K562 (cell line): Measurements from ENCODE around the gene KRT76. TPM values are rescaled to one million over a fixed set of nuclear protein-coding genes. Genes with fewer than 3 reads are reported as not detected.

Experiments used
- ATAC-seq: fragments of 200-7000 bp; cut with Tn5 transposase; 3 replicates; pipeline ENCODE4 v1.9.1; 2020; ENCODE audit warnings: moderate library complexity
- BruUV-seq: library from RNA; stranded (reverse); fragments of 400-500 nt; replicated peaks from 2 replicates; lab custom pipeline; 2021; lab: Mats Ljungman, UMichigan
- CTCF ChIA-PET: fragments of 300-600 bp; formaldehyde crosslinking; extraction: SDS; loops from one replicate; lab custom pipeline; 2021; ENCODE audit warnings: low intra/inter-chr PET ratio; lab: Yijun Ruan, JAX
- POLR2A ChIA-PET: fragments of 300-600, 350-650 bp; sonication (Branson Sonifier 250); formaldehyde crosslinking; extraction: SDS; loops from one replicate; lab custom pipeline; 2021; ENCODE audit warnings: antibody characterized with exemption, inconsistent platforms; lab: Yijun Ruan, JAX
- DNase-seq, 4 experiments: peaks; one replicate each; pipeline versions ENCODE4 v3.0.0 to v3.0.0-alpha.2; 2011 to 2018; ENCODE audit warnings: low spot score in 3 of 4, mixed read lengths in 3 of 4; ENCODE audit errors: extremely low read depth in 1 of 4
- FAIRE-seq: peaks from 2 replicates; lab custom pipeline; 2011; peaks lifted over from hg19 to GRCh38; lab: Jason Lieb, UNC
- H2AFZ ChIP-seq: 2 replicates; pipeline ENCODE4 v1.6.0; 2011; ENCODE audit warnings: low read depth, low read length, control low read depth, inconsistent platforms
- H3K27ac ChIP-seq: fragments of 200-600 bp; 3 replicates; pipeline ENCODE4 v1.8.0; 2011; ENCODE audit warnings: low read depth, mild to moderate bottlenecking, control low read depth, inconsistent platforms, low read length, moderate library complexity, mixed read lengths; ENCODE audit errors: extremely low read depth
- H3K27me3 ChIP-seq, 2 experiments: fragments of 300-600 bp in 1 of 2; 2 replicates in 1 of 2; 3 replicates in 1 of 2; pipeline versions ENCODE4 v1.6.0 to v1.8.0; 2011; ENCODE audit warnings: inconsistent platforms in 2 of 2, low read length in 2 of 2, mild to moderate bottlenecking in 1 of 2, mixed read lengths in 1 of 2, moderate library complexity in 1 of 2; ENCODE audit not compliant: control insufficient read depth in 2 of 2, insufficient read depth in 2 of 2
- H3K36me3 ChIP-seq: fragments of 300-600 bp; 3 replicates; pipeline ENCODE4 v1.8.0; 2011; ENCODE audit warnings: mild to moderate bottlenecking, low read length, inconsistent platforms; ENCODE audit not compliant: control insufficient read depth, insufficient read depth
- H3K4me1 ChIP-seq, 2 experiments: fragments of 200-600 bp in 1 of 2; replicated peaks in 1 of 2; 2 replicates in 1 of 2; 3 replicates in 1 of 2; pipeline versions ENCODE4 v1.5.1 to v1.8.0; 2011; ENCODE audit warnings: inconsistent platforms in 2 of 2, low read length in 2 of 2, mild to moderate bottlenecking in 1 of 2, mixed read lengths in 1 of 2, moderate library complexity in 1 of 2; ENCODE audit not compliant: control insufficient read depth in 2 of 2, insufficient read depth in 2 of 2
- H3K4me2 ChIP-seq: 2 replicates; pipeline ENCODE4 v1.6.1; 2011; ENCODE audit warnings: low read length, control low read depth, inconsistent platforms, mixed read lengths; ENCODE audit not compliant: insufficient read depth
- H3K4me3 ChIP-seq: fragments of 200-600 bp; sonication (generic), shearing (Covaris generic); 2 replicates; pipeline ENCODE4 v1.5.1; 2016; ENCODE audit warnings: control low read depth, inconsistent platforms
- H3K79me2 ChIP-seq: fragments of 200-600 bp; 3 replicates; pipeline ENCODE4 v1.8.0; 2011; ENCODE audit warnings: low read length, inconsistent platforms; ENCODE audit not compliant: control insufficient read depth, insufficient read depth
- H3K9ac ChIP-seq, 2 experiments: 2 replicates each; pipeline versions ENCODE4 v1.6.0 to v1.6.1; 2011; ENCODE audit warnings: low read depth in 2 of 2, low read length in 2 of 2, control low read depth in 1 of 2, inconsistent platforms in 1 of 2, mild to moderate bottlenecking in 1 of 2, mixed read lengths in 1 of 2; ENCODE audit not compliant: insufficient read depth in 1 of 2
- H3K9me1 ChIP-seq: one replicate; pipeline ENCODE4 v1.6.0; 2011; ENCODE audit warnings: inconsistent platforms, mild to moderate bottlenecking, low read length, moderate library complexity; ENCODE audit not compliant: control insufficient read depth, insufficient read depth
- H3K9me3 ChIP-seq: replicated peaks from 2 replicates; pipeline ENCODE4 v1.5.1; 2011; ENCODE audit warnings: low read depth, low read length, inconsistent platforms; ENCODE audit not compliant: control insufficient read depth, insufficient read depth
- H4K20me1 ChIP-seq: replicated peaks from 2 replicates; pipeline ENCODE4 v1.6.1; 2011; ENCODE audit warnings: low read length, inconsistent platforms, mixed read lengths; ENCODE audit not compliant: control insufficient read depth, insufficient read depth
- ARID3A ChIP-seq: IDR thresholded peaks from 2 replicates; pipeline ENCODE4 v1.6.1; 2012; ENCODE audit warnings: low read depth, low read length, improper control_type of control experiment, borderline replicate concordance
- FOXM1 ChIP-seq, 2 experiments: fragments of 450-650 bp in 1 of 2; sonication (generic) in 1 of 2; formaldehyde crosslinking in 1 of 2; IDR thresholded peaks; 2 replicates each; pipeline versions ENCODE4 v1.6.1 to v1.9.0; 2017 to 2022; ENCODE audit warnings: low read depth in 2 of 2, mild to moderate bottlenecking in 2 of 2, missing genetic modification reagents in 1 of 2, moderate library complexity in 1 of 2
- HDAC1 ChIP-seq, 2 experiments: fragments of 450-650 bp; IDR thresholded peaks; 2 replicates each; pipeline ENCODE4 v1.6.1; 2016 to 2017; ENCODE audit warnings: inconsistent platforms in 1 of 2, mild to moderate bottlenecking in 1 of 2, moderate library complexity in 1 of 2
- MCM2 ChIP-seq: fragments of 450-650 bp; IDR thresholded peaks from 2 replicates; pipeline ENCODE4 v1.6.1; 2017; ENCODE audit warnings: low read depth, mild to moderate bottlenecking
- NUFIP1 ChIP-seq: fragments of 450-650 bp; IDR thresholded peaks from 2 replicates; pipeline ENCODE4 v1.6.1; 2018; ENCODE audit not compliant: partially characterized antibody
- REST ChIP-seq, 2 experiments: fragments of 450-650 bp; formaldehyde crosslinking in 1 of 2; IDR thresholded peaks; 2 replicates each; pipeline versions ENCODE4 v1.4.0 to v1.6.1; 2014 to 2020; ENCODE audit warnings: mild to moderate bottlenecking in 2 of 2, borderline replicate concordance in 1 of 2, low read depth in 1 of 2
- SRSF3 ChIP-seq: fragments of 200-400 bp; formaldehyde crosslinking; IDR thresholded peaks from 2 replicates; pipeline ENCODE4 v1.6.1; 2016; ENCODE audit warnings: mild to moderate bottlenecking, low read length, moderate library complexity; ENCODE audit not compliant: insufficient read depth
- ZNF23 ChIP-seq: fragments of 250-450 bp; sonication (Bioruptor Pico); IDR thresholded peaks from 2 replicates; pipeline ENCODE4 v1.4.0; 2020; ENCODE audit warnings: mild to moderate bottlenecking
- WGBS: fragments of 100-300 bp; shearing (Covaris generic); methylation state at CpG from one replicate; pipeline ENCODE4 v1.1.6; 2016; ENCODE audit warnings: low coverage, mixed read lengths; ENCODE audit not compliant: insufficient coverage; ENCODE audit errors: missing lambda C conversion rate; 5-methylcytosine and 5-hydroxymethylcytosine counted together
- in situ Hi-C: fragments of 300-500 bp; cut with MboI; formaldehyde crosslinking; loops from 4 replicates; pipeline ENCODE4 v1.15.0; 2018; ENCODE audit warnings: inconsistent platforms, mixed read lengths
- intact Hi-C: fragments of 100-400 bp; cut with micrococcal nuclease; formaldehyde crosslinking; loops from 2 replicates; pipeline ENCODE4 v1.14.2; 2022
- polyA plus RNA-seq, 8 experiments: library from polyadenylated mRNA; depleted of rRNA in 4 of 8; stranded (reverse) in 5 of 8; unstranded in 3 of 8; fragments of >200 nt; fragmentation: Nextera tagmentation in 2 of 8; fragmentation: Illumina TruSeq in 1 of 8; extraction: Ambion mirVana in 2 of 8; extraction: Trizol in 1 of 8; gene quantifications; 2 replicates each; pipeline versions ENCODE4 v1.2.1 to v1.2.3, GENCODE V29; 2011 to 2014; ENCODE audit warnings: inconsistent platforms in 1 of 8, missing spikeins in 1 of 8
- total RNA-seq, 7 experiments: library from RNA; depleted of rRNA in 6 of 7; stranded (reverse); fragments of >200 nt in 6 of 7; fragmentation: Illumina TruSeq in 2 of 7; extraction: Trizol in 2 of 7; gene quantifications; 2 replicates each; pipeline versions ENCODE4 v1.2.1 to v1.2.3, GENCODE V29; 2011 to 2021; ENCODE audit warnings: low replicate concordance in 1 of 7

Gene KRT76
- total and polyA plus RNA-seq, 9 of the 15 experiments (the other 6 are each of a cell fraction or from before 2014, with no cell fraction given) = not detected

GRCh38 chr12:52778833-52779232, 1.7 kb upstream of the KRT76 start:
- peaks cover 28 to 60% of the 10 kb centered on the region in 2 experiments; a peak in 4 of 5 replicates for H3K27me3 ChIP-seq
- in situ Hi-C loops = no loop called here
- TF ChIP-seq REST (IDR thresholded peaks at IDR 0.05; ENCODE audit: borderline replicate concordance) (no peak), REST (CRISPR knock-in tag; IDR thresholded peaks at IDR 0.05; ENCODE audit: low read depth) (no peak), FOXM1 (IDR thresholded peaks at IDR 0.05; ENCODE audit: low read depth) (no peak), FOXM1 (CRISPR knock-in tag; IDR thresholded peaks at IDR 0.05; ENCODE audit: low read depth) (no peak), MCM2 (no peak), ARID3A (no peak), NUFIP1 (no peak), HDAC1 (IDR thresholded peaks at IDR 0.05) (no peak), SRSF3 (no peak), ZNF23 (CRISPR knock-in tag) (no peak)
- WGBS = 3% methylated on average over 2 of the region's 2 CpGs
- BruUV-seq = no TSS peak
- no peak for ATAC-seq
- H3K36me3 ChIP-seq = no peaks in the 10 kb centered on the region
- H3K9me1 ChIP-seq = no peaks in the 10 kb centered on the region
- POLR2A ChIA-PET = interaction anchor here (0.6 kb wide), 1 partner anchor 544 kb away, joined by 3 read pairs; no protein-coding TSS in a partner anchor
- no peak overlapping the region for H3K27ac ChIP-seq
- H3K79me2 ChIP-seq = no peaks in the 10 kb centered on the region
- H3K4me2 ChIP-seq = no peak overlapping the region
- CTCF ChIA-PET = no interaction called here
- H4K20me1 ChIP-seq = no peaks in the 10 kb centered on the region; the same call in none of the 2 replicates
- no peak for FAIRE-seq
- no peaks in the 10 kb centered on the region for H3K4me1 ChIP-seq
- no peak overlapping the region for H2AFZ ChIP-seq
- intact Hi-C loops = no loop called here
- no peaks in the 10 kb centered on the region for H3K9me3 ChIP-seq
- DNase-seq = no peak
- no peak overlapping the region for H3K9ac ChIP-seq
- no peak overlapping the region for H3K4me3 ChIP-seq
